ENCODE results near the gene NOTCH4.

Gene NOTCH4

DNA sequence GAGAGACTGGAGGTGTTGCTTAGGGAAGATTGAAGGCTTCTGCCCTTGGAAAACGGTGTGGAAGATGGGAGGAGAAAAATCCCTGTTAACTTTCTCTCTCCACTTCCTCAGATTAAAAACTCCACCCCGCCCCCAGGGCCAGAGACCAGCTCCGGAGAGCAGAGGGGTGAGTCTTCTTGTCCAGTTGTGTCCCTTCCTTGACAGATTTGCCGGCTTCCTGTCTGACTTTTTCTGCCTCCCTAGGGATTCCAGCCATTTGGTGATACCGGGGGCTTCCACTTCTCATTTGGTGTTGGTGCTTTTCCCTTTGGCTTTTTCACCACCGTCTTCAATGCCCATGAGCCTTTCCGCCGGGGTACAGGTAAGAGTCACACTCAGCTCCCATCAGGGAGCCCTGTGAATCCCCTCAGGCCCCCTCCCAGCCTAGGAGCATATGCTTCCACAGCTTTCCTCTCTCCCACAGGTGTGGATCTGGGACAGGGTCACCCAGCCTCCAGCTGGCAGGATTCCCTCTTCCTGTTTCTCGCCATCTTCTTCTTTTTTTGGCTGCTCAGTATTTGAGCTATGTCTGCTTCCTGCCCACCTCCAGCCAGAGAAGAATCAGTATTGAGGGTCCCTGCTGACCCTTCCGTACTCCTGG lies 44.0 kb downstream of the NOTCH4 start:
- DNase-seq: no peak

GRCh38 chr6:32178547-32179440 lies 45.1 kb downstream of the NOTCH4 start:
- DNase-seq: no peak

- peak; percentile 91 for DNase-seq
Observed at GRCh38 chr6:32177788-32178546, 45.9 kb downstream of the NOTCH4 start, which contains the start of gene RNF5. Gene RNF5, plus strand, starts transcription at chr6:32178405. Its CDS starts 107 bp downstream, at chr6:32178512.

- no peak for DNase-seq
Observed at GRCh38 chr6:32177183-32177787, 46.6 kb downstream of the NOTCH4 start.

GRCh38 chr6:32176476-32177182 lies 47.2 kb downstream of the NOTCH4 start:
- DNase-seq: no peak

GRCh38 chr6:32175711-32176475 lies 48.0 kb downstream of the NOTCH4 start, which contains the start of gene AGPAT1:
Gene AGPAT1, minus strand, starts transcription at chr6:32176084. Its CDS starts 4,588 bp downstream, at chr6:32171496.
- DNase-seq: peak; percentile 98

DNA sequence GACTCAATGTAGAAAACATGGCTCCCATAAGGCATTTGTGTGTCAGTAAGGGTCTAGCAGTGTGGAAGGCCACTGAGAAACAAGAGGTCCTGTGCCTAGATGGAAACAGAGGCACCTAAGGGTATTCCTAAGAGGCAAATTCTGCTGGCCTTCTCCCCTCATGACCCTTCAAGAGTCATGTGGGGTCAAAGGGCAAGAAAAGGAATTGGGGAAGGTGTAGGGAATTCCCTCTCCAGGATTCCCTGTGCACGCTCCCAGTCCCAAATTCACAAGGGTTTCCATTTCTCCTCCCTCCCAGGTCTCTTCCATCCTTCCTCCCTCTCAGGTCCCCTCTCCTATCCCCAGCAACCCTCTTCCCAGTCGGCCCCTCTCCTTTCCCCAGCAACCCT lies 48.6 kb downstream of the NOTCH4 start:
- DNase-seq: no peak

GRCh38 chr6:32174416-32174815 lies 49.5 kb downstream of the NOTCH4 start:
- no peak for DNase-seq

DNA sequence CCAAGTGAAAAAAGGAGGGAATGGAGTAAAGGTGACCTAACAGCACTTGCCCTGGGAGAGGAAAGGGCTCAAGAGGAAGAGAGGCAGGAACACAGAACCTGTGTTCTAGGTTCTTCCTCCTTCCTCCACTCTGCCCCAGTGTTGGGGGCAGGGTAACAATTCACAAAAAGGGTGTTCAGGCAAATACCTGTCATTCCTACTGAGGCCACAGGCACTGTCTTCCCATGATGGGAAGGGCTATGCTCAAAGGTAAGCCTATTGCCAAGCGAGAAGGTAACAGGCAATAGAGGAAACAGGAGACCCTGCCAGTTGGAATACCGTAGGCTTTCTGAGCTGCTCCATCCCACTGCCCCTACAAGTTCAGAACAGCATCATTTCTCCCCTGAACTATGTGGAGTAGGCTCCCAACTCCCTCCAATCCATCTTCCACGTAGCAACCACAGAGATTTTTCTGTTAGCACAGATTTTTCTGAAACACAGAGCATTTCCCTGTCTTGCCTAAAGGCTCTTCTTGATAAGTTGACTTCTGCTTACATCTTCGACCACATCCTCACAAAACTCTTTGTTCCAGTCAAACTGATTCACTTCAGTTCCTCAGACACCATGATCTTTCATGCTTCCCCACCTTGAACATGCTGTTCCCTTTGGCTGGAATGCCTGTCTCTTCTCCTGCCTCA lies 50.7 kb downstream of the NOTCH4 start:
- no peak for DNase-seq

- no peak for DNase-seq
Observed at GRCh38 chr6:32171234-32171633, 52.6 kb downstream of the NOTCH4 start.

GRCh38 chr6:32170294-32170693 lies 53.6 kb downstream of the NOTCH4 start:
- DNase-seq: no peak

DNA sequence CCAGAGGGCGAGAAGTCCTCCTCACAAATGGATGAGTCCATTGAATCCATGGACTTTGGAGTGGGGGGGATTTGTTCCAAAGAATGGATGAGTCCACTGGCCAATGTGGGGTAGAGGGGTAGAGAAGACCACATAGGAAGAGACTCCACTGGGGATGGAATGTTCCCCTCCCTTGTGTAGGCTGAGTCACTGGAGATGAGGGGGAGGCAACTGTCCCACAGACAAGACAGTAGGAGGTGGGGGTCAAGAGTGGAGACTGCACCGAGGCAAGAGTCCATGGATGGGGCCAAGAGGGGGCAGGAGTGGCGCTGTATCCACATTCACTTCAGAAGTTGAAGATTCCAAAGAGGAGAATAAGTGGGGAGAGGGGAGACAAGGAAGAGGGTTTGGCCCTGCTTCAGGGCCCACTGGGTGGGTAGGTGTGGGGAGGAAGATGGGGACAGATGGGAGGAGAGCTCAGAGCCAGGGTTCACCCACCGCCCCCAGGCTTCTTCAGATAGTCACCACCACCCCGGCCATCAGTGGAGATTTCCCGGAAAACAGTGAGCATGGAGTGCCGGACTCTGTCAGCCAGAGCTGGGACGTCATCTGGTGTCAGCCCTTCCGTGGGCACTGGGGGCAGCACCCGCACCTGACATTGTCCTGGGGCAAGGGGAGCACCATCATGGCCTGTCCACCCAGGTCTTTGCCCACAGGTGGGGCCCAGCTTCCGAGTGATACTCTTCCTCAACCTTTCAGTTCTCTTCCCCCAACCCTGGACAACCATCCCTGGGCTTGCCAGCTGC lies 54.9 kb downstream of the NOTCH4 start:
- DNase-seq: no peak

- DNase-seq: no peak
Observed at GRCh38 chr6:32168350-32168749, 55.5 kb downstream of the NOTCH4 start.

GRCh38 chr6:32167761-32168262 lies 56.1 kb downstream of the NOTCH4 start:
- DNase-seq: no peak

GRCh38 chr6:32167154-32167760 lies 56.6 kb downstream of the NOTCH4 start:
- no peak for DNase-seq

DNA sequence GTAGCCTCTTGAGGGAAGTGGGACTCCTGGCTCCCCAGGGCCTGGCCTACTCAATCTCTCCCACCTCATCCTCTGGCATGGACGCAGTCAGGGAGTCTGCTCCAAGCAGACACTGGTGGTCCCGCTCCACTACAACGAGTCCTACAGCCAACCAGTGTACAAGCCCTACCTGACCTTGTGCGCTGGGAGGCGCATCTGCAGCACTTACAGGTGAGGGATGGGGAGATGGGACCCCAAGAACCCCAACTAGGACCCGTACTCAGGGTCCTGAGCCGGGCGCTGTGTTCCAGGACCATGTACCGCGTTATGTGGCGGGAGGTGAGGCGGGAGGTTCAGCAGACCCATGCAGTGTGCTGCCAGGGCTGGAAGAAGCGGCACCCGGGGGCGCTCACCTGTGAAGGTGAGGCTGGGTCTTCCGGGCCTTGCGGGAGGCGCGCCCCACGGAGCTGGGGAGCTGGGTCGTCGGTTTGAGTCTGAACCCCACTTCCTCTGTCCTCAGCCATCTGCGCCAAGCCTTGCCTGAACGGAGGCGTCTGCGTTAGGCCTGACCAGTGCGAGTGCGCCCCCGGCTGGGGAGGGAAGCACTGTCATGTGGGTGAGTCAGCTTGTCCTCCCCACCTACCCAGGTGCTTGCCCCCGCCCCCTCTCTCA lies 57.3 kb downstream of the NOTCH4 start:
- DNase-seq: no peak

DNA sequence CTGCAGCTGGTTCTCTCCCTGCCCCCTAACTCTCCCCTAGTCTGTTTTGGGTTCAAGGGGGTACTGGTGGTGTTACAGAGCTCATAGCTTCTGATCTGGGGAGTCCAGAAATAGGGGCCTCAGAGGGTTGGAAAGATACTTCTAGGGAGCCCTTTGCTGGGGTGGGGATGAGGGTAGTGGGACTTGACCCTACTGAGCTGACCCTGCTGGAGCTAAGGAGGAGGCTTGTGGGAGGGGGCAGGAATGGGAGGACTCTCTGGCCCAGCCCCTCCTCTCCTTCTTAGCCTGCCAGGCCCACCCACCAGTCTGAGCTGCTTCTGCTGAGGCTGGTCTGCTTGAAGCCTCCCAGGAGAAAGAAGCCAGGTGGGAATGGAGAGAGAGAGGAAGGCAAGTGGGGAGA lies 59.6 kb downstream of the NOTCH4 start, which contains the start of gene EGFL8:
Gene EGFL8, plus strand, starts transcription at position 301 of the 400 bp plus-strand sequence. CDS start 1,571 bp downstream, outside the sequence.
- no peak for DNase-seq

DNA sequence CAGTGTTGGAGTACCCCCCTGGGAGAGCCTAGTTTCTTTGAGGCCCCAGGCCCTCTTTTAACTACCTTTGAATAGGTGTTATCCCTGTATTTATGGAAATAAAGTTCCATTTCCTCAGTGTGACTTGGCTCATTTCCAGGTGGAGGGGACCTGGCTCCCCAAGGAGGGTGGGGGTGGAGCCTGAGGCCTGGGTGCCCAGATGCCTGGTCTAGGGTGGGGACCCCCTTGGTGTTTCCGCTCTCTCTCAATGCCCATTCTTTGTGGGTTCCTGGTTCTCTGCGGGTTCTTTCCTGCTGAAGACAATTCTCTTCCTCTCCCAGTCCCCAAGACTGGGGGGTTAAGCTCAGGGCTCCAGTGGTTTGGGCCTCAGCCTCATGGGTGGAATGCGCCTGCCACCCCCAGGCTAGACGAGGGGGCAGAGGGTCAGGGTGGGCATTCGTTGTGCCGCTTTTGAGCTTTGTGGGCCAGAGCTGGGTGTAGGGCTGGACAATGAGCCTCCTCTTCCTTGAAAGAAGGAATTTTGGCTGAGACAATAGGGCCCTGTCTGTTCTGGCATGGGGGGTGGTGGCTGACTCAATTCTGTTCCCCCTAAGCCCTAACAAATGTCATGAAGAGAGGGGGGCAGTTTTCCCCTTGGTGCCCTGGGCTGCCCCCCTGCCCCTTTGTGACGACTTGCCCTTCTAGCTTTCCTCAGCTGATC lies 60.2 kb downstream of the NOTCH4 start:
- DNase-seq: no peak

All from activated T-cell treated with anti-CD3 and anti-CD28 coated beads, Interleukin-2, amount 50 U/mL, for 48 hours (primary cell).